ENCODE data around the gene NFIL3.
A peak's percentile ranks its signal among the peaks of the same experiment; 100 is the strongest.
"Not testable (repeated sequence)": the region's sequence is repeated elsewhere in the genome, so short reads cannot be mapped to it uniquely, and the experiment has no call there.

The NFIL3 gene

DNA sequence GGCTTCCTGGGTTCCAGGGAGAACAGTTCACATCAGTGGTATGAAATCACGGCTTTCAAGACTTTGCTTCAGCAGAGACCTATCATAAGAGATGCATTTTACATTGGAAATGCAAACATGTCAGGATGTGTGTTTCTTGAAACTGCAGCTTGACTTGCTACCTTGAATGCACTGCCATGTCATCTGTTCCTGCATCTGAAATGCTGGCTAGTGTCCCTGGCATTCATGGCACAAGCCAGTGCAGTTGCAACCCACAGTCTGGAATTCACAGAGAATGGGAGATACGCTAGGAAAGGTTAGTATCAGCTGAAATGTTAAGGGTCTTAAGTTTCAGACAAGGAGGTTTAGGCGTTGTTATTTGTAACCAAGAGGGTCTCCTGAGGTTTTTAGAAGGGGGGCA lies 24.7 kb downstream of the NFIL3 start:
- FAIRE-seq: no peak

GRCh38 chr9:91395553-91396471 lies 27.8 kb downstream of the NFIL3 start:
- peak; percentile 71 for FAIRE-seq
- DNase-seq (ENCODE audit: insufficient read length, low spot score): no peak

More for the DNA sequence above, 24.7 kb downstream of the NFIL3 start:
- no peak for DNase-seq (ENCODE audit: insufficient read length, low spot score)

GRCh38 chr9:91395106-91395552 lies 28.5 kb downstream of the NFIL3 start:
- no peak for DNase-seq (ENCODE audit: insufficient read length, low spot score)
- no peak for FAIRE-seq

DNA sequence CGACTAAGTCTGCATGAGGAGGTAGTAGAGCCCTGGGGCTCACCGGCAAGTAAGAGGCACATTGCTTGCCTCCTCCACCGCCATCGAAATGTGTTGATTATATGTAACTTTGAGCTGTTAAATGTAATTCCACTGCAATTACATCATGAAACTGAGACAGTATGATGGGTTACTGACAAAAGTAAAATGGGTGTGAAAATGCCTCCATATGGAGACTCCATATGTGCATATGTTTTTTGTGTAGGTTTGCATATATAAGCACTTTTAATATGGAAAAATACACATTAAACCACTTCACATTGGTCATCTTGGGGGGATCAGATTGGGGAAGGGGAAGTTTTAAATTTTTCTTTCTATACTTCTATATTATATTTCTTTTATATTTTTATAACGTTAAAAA lies 29.8 kb downstream of the NFIL3 start:
- no peak for DNase-seq (ENCODE audit: insufficient read length, low spot score)
- FAIRE-seq: no peak

DNA sequence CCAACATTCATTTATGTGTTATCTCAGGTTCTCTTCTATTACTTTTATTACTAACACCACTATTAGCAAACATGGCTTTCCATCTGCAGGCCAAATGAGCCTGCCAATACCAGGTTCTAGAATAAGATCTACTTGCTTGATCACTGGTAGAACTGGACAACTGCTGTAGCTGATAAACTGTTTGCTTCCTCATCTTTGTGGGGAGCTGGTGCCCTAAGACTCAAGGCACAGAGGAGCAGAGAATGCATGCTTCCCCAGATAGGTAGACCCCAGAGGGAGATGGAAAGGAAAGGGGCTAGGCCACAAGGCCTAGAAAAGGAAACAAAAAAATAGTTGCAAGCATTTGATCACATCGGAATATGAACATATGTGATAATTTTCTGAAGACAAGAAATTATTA lies 31.2 kb downstream of the NFIL3 start:
- no peak for DNase-seq (ENCODE audit: insufficient read length, low spot score)
- no peak for FAIRE-seq

DNA sequence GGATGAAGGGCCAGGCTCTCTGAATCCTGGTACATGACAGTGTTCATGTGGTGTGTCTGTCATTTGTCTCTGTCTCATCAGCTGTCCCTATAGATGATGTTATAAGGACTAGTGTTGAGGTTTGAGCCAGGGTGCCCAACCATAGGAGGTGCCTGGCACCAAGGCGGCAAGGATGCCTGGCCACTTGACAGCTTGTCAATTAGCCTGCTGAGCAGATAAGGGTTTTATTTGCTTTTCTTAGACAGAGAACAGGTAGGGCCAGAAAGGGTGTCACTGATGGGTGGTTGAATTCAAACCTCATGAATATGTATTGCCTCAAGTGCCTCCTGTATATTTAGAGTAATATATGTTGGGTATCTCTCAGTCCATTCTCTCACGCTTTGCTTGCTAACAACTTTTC lies 31.8 kb downstream of the NFIL3 start:
- FAIRE-seq (no peak), DNase-seq (ENCODE audit: insufficient read length, low spot score) (no peak)

DNA sequence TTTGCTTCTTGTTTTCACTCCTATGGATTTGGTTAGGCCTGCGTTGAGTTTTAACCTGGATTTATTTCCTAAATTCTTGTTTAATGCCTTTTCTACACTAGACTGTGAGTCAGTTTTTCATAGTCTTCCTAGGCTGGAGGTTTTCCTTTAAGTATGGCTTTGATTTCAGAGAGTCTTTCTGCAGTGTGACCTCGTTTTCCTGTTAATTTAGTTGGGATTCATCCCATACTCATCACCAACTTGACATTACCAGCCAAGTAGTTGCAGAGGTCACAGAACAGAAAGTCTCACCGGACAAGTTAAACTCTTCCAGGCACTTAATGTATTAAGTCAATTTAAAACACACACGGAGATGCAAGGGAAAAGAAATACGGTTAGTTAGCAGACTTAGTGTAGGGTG lies 32.2 kb downstream of the NFIL3 start:
- DNase-seq (ENCODE audit: insufficient read length, low spot score) (no peak), FAIRE-seq (no peak)

DNA sequence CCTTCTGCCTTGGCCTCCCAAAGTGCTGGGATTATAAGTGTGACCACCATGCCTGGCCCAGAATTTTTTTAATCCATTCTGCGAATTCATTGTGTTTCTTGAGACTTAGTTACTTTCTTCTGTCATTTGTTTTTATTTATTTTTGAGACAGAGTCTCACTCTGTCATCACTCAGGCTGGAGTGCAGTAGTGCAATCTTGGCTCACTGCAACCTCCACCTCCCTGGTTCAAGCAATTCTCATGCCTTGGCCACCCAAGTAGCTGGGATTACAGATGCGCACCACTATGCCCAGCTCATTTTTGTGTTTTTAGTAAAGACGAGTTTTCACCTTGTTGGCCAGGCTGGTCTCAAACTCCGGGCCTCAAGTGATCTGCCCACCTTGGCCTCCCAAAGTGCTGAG lies 33.9 kb downstream of the NFIL3 start:
- FAIRE-seq; DNase-seq (ENCODE audit: insufficient read length, low spot score): not testable (repeated sequence)

- DNase-seq (ENCODE audit: insufficient read length, low spot score) (no peak), FAIRE-seq (no peak)
Observed at GRCh38 chr9:91386765-91387164, 36.9 kb downstream of the NFIL3 start.

DNA sequence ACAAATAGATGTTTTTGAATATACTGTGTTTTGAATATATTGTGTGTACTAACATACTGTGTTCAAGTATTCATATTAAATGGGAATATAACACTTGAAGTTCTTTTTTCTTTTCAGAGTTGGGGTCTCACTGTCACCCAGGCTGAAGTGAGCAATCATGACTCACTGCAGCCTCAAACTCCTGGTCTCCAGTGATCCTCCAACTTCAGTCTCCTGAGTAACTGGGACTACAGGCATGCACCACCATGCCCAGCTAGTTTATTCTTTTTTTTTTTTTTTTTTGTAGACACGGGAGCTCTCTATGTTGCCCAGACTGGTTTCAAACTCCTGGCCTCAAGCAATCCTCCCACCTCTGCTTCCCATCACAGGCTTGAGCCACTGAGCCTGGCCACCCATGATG lies 38.7 kb downstream of the NFIL3 start:
- no peak for FAIRE-seq

DNA sequence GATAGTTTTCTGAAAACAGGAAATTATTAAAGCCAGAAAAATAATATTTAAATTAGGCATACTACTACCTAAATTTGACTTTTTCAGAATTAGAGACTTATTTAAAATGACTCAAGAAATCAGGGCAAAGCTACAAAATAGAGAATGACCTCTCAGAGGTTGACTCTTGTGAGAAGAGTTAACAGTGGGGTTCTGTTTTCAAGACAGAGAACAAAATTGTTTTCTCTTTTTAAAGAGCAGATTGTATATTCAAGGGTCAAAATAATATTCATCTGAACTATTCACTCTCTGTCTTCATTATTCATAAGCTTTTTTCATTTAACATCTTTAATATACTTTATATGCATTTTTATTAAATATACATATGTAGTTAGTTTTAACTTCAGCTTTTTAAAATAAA lies 40.1 kb downstream of the NFIL3 start:
- FAIRE-seq (no peak), DNase-seq (ENCODE audit: insufficient read length, low spot score) (no peak)

More for the DNA sequence above, 38.7 kb downstream of the NFIL3 start:
- no peak for DNase-seq (ENCODE audit: insufficient read length, low spot score)

GRCh38 chr9:91382298-91382697 lies 41.3 kb downstream of the NFIL3 start:
- DNase-seq (ENCODE audit: insufficient read length, low spot score): no peak
- FAIRE-seq: no peak

DNA sequence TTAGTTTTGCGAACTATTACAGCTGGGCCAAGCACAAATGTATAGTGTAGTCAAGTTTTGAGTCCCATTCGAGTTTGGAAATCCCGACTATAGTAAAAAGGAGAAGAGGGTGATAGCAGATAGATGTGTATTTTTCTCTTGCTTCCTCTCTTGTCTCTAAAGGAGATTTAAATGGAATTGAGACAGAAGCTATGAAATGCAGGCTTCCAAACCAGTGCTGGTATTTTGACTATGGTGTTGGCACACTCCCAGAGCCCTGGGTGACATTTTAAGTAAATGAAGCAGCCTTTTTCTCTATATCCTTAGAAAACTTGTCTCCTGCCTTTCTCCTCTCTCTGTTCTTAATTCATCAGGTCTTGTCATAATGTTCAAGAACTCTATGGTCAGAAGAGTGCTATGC lies 44.2 kb downstream of the NFIL3 start:
- FAIRE-seq (no peak), DNase-seq (ENCODE audit: insufficient read length, low spot score) (no peak)

DNA sequence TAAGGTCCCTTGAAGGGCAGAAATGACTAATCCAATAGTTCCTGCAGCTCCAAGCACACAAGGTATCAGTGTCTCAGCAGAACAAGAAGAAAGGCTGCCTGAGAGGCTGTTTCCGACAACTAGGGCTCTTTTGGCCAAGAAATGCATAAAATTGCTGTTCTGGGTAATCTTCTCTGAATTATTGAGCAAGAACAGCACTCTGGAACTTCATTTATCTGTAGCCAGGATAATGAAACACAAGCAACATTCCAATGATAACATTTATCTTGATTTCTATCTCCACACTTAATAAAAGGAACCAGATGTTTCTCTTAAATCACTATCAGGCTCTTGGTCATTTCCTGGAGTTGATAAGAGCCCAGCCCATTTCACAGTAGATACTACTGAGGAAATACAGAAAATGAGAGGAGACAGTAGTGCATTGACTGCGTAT lies 44.9 kb downstream of the NFIL3 start:
- FAIRE-seq: no peak
- DNase-seq (ENCODE audit: insufficient read length, low spot score): no peak

DNA sequence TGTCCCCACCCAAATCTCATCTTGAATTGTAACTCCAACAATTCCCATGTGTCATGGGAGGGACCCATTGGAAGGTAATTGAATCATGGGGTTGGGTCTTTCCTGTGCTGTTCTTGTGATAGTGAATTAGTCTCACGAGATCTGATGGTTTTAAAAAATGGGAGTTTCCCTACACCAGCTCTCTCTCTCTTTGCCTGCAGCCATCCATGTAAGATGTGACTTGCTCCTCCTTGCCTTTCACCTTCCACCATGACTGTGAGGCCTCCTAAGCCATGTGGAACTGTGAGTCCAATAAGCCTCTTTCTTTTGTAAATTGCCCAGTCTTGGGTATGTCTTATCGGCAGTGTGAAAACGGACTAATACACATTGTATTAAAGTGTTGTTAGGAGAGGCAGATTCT lies 45.6 kb downstream of the NFIL3 start:
- not testable (repeated sequence) for FAIRE-seq; DNase-seq (ENCODE audit: insufficient read length, low spot score)

GRCh38 chr9:91376239-91376638 lies 47.4 kb downstream of the NFIL3 start:
- FAIRE-seq: no peak

GRCh38 chr9:91374939-91375338 lies 48.7 kb downstream of the NFIL3 start:
- DNase-seq (ENCODE audit: insufficient read length, low spot score): no peak
- FAIRE-seq: no peak

More at GRCh38 chr9:91376239-91376638, 47.4 kb downstream of the NFIL3 start:
- DNase-seq (ENCODE audit: insufficient read length, low spot score): no peak

DNA sequence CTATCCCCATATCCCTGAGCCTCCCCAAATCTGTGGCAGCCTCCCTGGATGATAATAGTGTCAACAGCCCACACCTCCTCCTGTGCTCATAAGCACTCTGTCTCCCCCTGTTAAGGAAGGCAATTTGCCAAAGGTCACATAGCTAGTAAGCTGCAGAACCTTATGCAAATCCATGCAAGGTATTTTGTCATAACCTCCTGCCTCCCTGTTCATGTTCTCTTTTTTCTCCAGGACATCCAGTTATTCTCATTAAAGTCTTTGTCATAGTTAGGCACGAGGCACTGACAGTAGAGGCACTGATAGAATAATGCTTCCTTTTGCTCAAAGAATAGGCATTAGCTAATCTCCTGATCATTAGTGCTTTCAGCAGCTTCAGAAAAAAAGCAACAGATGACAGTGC lies 51.7 kb downstream of the NFIL3 start:
- DNase-seq (ENCODE audit: insufficient read length, low spot score): no peak
- FAIRE-seq: no peak

DNA sequence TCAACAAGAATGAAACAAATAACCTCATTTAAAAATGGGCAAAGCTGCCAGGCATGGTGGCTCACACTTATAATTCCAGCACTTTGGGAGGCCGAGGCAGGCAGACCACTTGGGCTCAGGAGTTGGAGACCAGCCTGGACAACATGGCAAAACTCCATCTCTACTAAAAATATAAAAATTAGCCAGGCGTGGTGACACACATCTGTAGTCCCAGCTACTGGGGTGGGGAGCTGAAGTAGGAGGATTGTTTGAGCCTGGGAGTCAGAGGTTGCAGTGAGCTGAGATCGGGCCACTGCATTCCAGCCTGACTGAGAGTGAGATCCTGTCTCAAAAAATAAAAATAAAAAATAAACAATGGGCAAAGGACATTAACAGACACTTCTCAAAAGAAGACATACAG lies 53.6 kb downstream of the NFIL3 start:
- DNase-seq (ENCODE audit: insufficient read length, low spot score); FAIRE-seq: not testable (repeated sequence)

DNA sequence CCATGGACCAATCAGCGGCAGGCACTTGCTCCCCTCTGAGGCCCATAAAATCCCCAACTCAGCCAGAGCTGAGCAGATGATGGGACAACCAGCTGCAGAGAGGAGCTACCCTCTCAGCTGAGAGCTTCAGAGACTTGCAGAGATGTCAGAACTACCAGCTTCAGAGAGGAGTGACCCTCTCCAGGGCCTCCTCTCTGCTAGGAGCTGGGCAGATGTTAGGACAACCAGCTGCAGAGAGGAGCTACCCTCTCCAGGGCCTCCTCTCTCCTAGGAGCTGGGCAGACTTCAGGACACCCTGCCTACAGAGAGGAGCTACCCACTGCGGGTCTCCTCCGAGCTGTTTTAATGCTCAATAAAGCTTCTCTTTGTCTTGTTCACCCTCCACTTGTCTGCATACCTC lies 58.9 kb downstream of the NFIL3 start:
- no peak for DNase-seq (ENCODE audit: insufficient read length, low spot score)
- no peak for FAIRE-seq

GRCh38 chr9:91364005-91364404 lies 59.6 kb downstream of the NFIL3 start:
- DNase-seq (ENCODE audit: insufficient read length, low spot score): no peak
- FAIRE-seq: no peak

GRCh38 chr9:91362051-91362611 lies 61.5 kb downstream of the NFIL3 start:
- DNase-seq (ENCODE audit: insufficient read length, low spot score) (no peak), FAIRE-seq (no peak)
